IMR-90 (cell line): ENCODE measurements around the gene PRAC2. TPM values are rescaled to one million over a fixed set of nuclear protein-coding genes. Genes with fewer than 3 reads are reported as not detected.

Experiments
- ATAC-seq: fragments of 200-7000 bp; cut with Tn5 transposase; 2 replicates; pipeline ENCODE4 v1.9.1; 2020; ENCODE audit warnings: low read depth, mild to moderate bottlenecking, moderate library complexity
- BruUV-seq: library from RNA; stranded (reverse); fragments of 400-500 nt; replicated peaks from 2 replicates; lab custom pipeline; 2021; lab: Mats Ljungman, UMichigan
- CTCF ChIA-PET: fragments of 300-600 bp; formaldehyde crosslinking; extraction: SDS; loops from one replicate; lab custom pipeline; 2021; ENCODE audit warnings: antibody characterized with exemption; lab: Yijun Ruan, JAX
- POLR2A ChIA-PET: fragments of 300-600 bp; sonication (Branson Sonifier 250); formaldehyde crosslinking; loops from one replicate; lab custom pipeline; 2022; ENCODE audit warnings: antibody characterized with exemption; ENCODE audit not compliant: unreplicated experiment; lab: Charles Lee
- DNase-seq: peaks from one replicate; pipeline ENCODE4 v3.0.0; 2013
- H2AFZ ChIP-seq: replicated peaks from 2 replicates; pipeline ENCODE3; 2013; ENCODE audit warnings: low read length, mild to moderate bottlenecking; ENCODE audit not compliant: poor library complexity
- H2AK5ac ChIP-seq: 2 replicates; pipeline ENCODE4 v1.6.1; 2013; ENCODE audit warnings: low read depth, low read length, inconsistent platforms
- H2AK9ac ChIP-seq: replicated peaks from 2 replicates; pipeline ENCODE3; 2013; ENCODE audit warnings: mild to moderate bottlenecking, low read depth, low read length, moderate library complexity; ENCODE audit not compliant: poor library complexity
- H2BK120ac ChIP-seq: 2 replicates; pipeline ENCODE4 v1.6.1; 2013; ENCODE audit warnings: low read depth, low read length, inconsistent platforms
- H2BK15ac ChIP-seq: 3 replicates; pipeline ENCODE4 v1.6.1; 2013; ENCODE audit warnings: low read depth, low read length, inconsistent platforms
- H2BK20ac ChIP-seq: 2 replicates; pipeline ENCODE4 v1.6.1; 2013; ENCODE audit warnings: low read depth, mild to moderate bottlenecking, inconsistent platforms, low read length, moderate library complexity
- H2BK5ac ChIP-seq: 2 replicates; pipeline ENCODE4 v1.6.1; 2013; ENCODE audit warnings: mild to moderate bottlenecking, low read depth, low read length, inconsistent platforms; ENCODE audit not compliant: poor library complexity, severe bottlenecking
- H3K14ac ChIP-seq: replicated peaks from 2 replicates; pipeline ENCODE4 v1.6.1; 2013; ENCODE audit warnings: low read depth, low read length, inconsistent platforms
- H3K18ac ChIP-seq: 2 replicates; pipeline ENCODE4 v1.6.1; 2013; ENCODE audit warnings: low read depth, low read length, control low read depth
- H3K23ac ChIP-seq: 2 replicates; pipeline ENCODE4 v1.6.1; 2013; ENCODE audit warnings: low read depth, low read length, inconsistent platforms
- H3K27ac ChIP-seq: 2 replicates; pipeline ENCODE4 v1.5.1; 2013; ENCODE audit warnings: mild to moderate bottlenecking, control low read depth, low read length; ENCODE audit not compliant: insufficient read depth
- H3K27me3 ChIP-seq: 2 replicates; pipeline ENCODE4 v1.6.1; 2013; ENCODE audit warnings: low read length; ENCODE audit not compliant: control insufficient read depth, insufficient read depth
- H3K36me3 ChIP-seq: 2 replicates; pipeline ENCODE4 v1.6.1; 2013; ENCODE audit warnings: low read length, mixed read lengths; ENCODE audit not compliant: control insufficient read depth, insufficient read depth
- H3K4ac ChIP-seq: 2 replicates; pipeline ENCODE4 v1.6.1; 2013; ENCODE audit warnings: low read depth, low read length, inconsistent platforms
- H3K4me1 ChIP-seq: 2 replicates; pipeline ENCODE4 v1.6.1; 2013; ENCODE audit warnings: low read length, mixed read lengths; ENCODE audit not compliant: control insufficient read depth, insufficient read depth
- H3K4me2 ChIP-seq: 2 replicates; pipeline ENCODE4 v1.6.1; 2013; ENCODE audit warnings: low read depth, mild to moderate bottlenecking, control low read depth, low read length, moderate library complexity
- H3K4me3 ChIP-seq: 2 replicates; pipeline ENCODE4 v1.5.1; 2013; ENCODE audit warnings: low read depth, mild to moderate bottlenecking, control low read depth, low read length, moderate library complexity; ENCODE audit not compliant: insufficient read depth
- H3K56ac ChIP-seq: 2 replicates; pipeline ENCODE4 v1.6.1; 2013; ENCODE audit warnings: low read length, inconsistent platforms; ENCODE audit not compliant: insufficient read depth; ENCODE audit errors: extremely low read depth
- H3K79me1 ChIP-seq, 2 experiments: 2 replicates each; pipeline ENCODE4 v1.6.1; 2013; ENCODE audit warnings: low read length in 2 of 2, inconsistent platforms in 1 of 2, low read depth in 1 of 2
- H3K9ac ChIP-seq: 2 replicates; pipeline ENCODE4 v1.6.1; 2013; ENCODE audit warnings: low read depth, low read length, control low read depth
- H3K9me1 ChIP-seq: 2 replicates; pipeline ENCODE4 v1.6.1; 2013; ENCODE audit warnings: low read length, inconsistent platforms; ENCODE audit not compliant: insufficient read depth
- H3K9me3 ChIP-seq: 2 replicates; pipeline ENCODE4 v1.6.1; 2013; ENCODE audit warnings: low read length; ENCODE audit not compliant: control insufficient read depth, insufficient read depth
- H4K20me1 ChIP-seq: 2 replicates; pipeline ENCODE4 v1.6.1; 2013; ENCODE audit warnings: low read length, inconsistent platforms; ENCODE audit not compliant: insufficient read depth
- H4K5ac ChIP-seq: 2 replicates; pipeline ENCODE4 v1.6.1; 2013; ENCODE audit warnings: mild to moderate bottlenecking, low read depth, low read length, control low read depth
- H4K8ac ChIP-seq, 2 experiments: 2 replicates each; pipeline ENCODE4 v1.6.1; 2013; ENCODE audit warnings: low read depth in 2 of 2, low read length in 2 of 2, control low read depth in 1 of 2, inconsistent platforms in 1 of 2
- H4K91ac ChIP-seq: 2 replicates; pipeline ENCODE4 v1.6.1; 2013; ENCODE audit warnings: low read depth, low read length, inconsistent platforms; ENCODE audit not compliant: insufficient read depth
- ELK1 ChIP-seq: fragments of 150-350 bp; IDR thresholded peaks from 2 replicates; pipeline ENCODE4 v1.6.1; 2016; ENCODE audit warnings: low read depth, mild to moderate bottlenecking, low read length, moderate library complexity, borderline replicate concordance
- SMC3 ChIP-seq: fragments of 150-350 bp; IDR thresholded peaks from 2 replicates; pipeline ENCODE4 v1.6.1; 2016; ENCODE audit warnings: low read depth, mild to moderate bottlenecking, antibody characterized with exemption, low read length, moderate library complexity
- WGBS, 2 experiments: methylation state at CpG; one replicate each; pipeline versions ENCODE4 v1.1.5 to v1.1.7; 2013; ENCODE audit warnings: missing lambda C conversion rate in 2 of 2; ENCODE audit not compliant: insufficient read length in 1 of 2; ENCODE audit errors: extremely low coverage in 2 of 2; 5-methylcytosine and 5-hydroxymethylcytosine counted together
- dilution Hi-C: fragments of 300-500 bp; cut with HindIII; formaldehyde crosslinking; loops from one replicate; pipeline ENCODE4 v1.14.3; 2018; ENCODE audit warnings: low sequenced_read_pairs; ENCODE audit not compliant: unreplicated experiment
- in situ Hi-C: fragments of 300-500 bp; cut with MboI; formaldehyde crosslinking; loops from 3 replicates; pipeline ENCODE4 v1.14.3; 2019; ENCODE audit warnings: low sequenced_read_pairs, inconsistent platforms, mixed read lengths
- intact Hi-C: fragments of 100-400 bp; cut with micrococcal nuclease; formaldehyde crosslinking; loops from 2 replicates; pipeline ENCODE4 v1.10.0; 2022
- polyA plus RNA-seq, 3 experiments: library from polyadenylated mRNA; depleted of rRNA; stranded (reverse); fragments of >200 nt; gene quantifications; 2 replicates each; pipeline ENCODE4 v1.2.3, GENCODE V29; 2012; ENCODE audit warnings: low replicate concordance in 1 of 3
- total RNA-seq: library from RNA; depleted of rRNA; stranded (reverse); fragments of >200 nt; gene quantifications from 2 replicates; pipeline ENCODE4 v1.2.3, GENCODE V29; 2012

Gene PRAC2
- total and polyA plus RNA-seq, 2 of the 4 experiments (the other 2 are of a cell fraction): not detected

- dilution Hi-C loops (no loop called here), intact Hi-C loops (no loop called here), in situ Hi-C loops (loop anchor here (25.0 kb wide), 1 partner anchor 382 kb away; no protein-coding TSS in a partner anchor)
- no peak overlapping the region for H3K14ac ChIP-seq
- H3K9me3 ChIP-seq: no peaks in the 10 kb centered on the region
- no peak overlapping the region for H2BK5ac ChIP-seq
- no peak overlapping the region for H3K4me2 ChIP-seq
- peaks cover 65% of the 10 kb centered on the region for H3K27me3 ChIP-seq
- no peak for ATAC-seq
- no peak overlapping the region for H3K27ac ChIP-seq
- H2AFZ ChIP-seq: no peak overlapping the region
- H3K4ac ChIP-seq: no peak overlapping the region
- no peak overlapping the region for H3K9ac ChIP-seq
- no peak overlapping the region for H4K8ac ChIP-seq
- TF ChIP-seq ELK1 (no peak), SMC3 (no peak)
- H3K9me1 ChIP-seq: no peaks in the 10 kb centered on the region
- H3K36me3 ChIP-seq: no peaks in the 10 kb centered on the region
- H3K18ac ChIP-seq: no peak overlapping the region
- H4K20me1 ChIP-seq: no peaks in the 10 kb centered on the region
- ChIA-PET POLR2A (no interaction called here), CTCF (interaction anchor here (0.6 kb wide), 1 partner anchor 95 kb away, joined by 3 read pairs; no protein-coding TSS in a partner anchor)
- no peak overlapping the region for H4K91ac ChIP-seq
- no peak overlapping the region for H4K5ac ChIP-seq
- WGBS, 2 experiments: 49% methylated on average over 2 of the region's 5 CpGs; no CpG with 5 or more reads in 1 of the 2 experiments
- no peak overlapping the region for H2BK120ac ChIP-seq
- no peak overlapping the region for H3K23ac ChIP-seq
- DNase-seq: no peak
- no peak overlapping the region for H2BK20ac ChIP-seq
- no peaks in the 10 kb centered on the region for H3K4me1 ChIP-seq
- no peaks in the 10 kb centered on the region for H3K79me1 ChIP-seq
- no peak overlapping the region for H3K4me3 ChIP-seq
- H2AK5ac ChIP-seq: no peak overlapping the region
- H2BK15ac ChIP-seq: no peak overlapping the region
- BruUV-seq: no TSS peak
- no peak overlapping the region for H3K56ac ChIP-seq
- no peak overlapping the region for H2AK9ac ChIP-seq
Measured at GRCh38 chr17:48769009-48769675, 46.2 kb downstream of the PRAC2 start.
